SU-DHL-6 (cell line): ENCODE data around the gene C19orf81.

Experiments used
- H2AFZ ChIP-seq: fragments of 200-600 bp; sonication (generic); 2 replicates; pipeline ENCODE4 v1.6.1; 2014; ENCODE audit warnings: low read depth, mild to moderate bottlenecking, moderate library complexity, mixed read lengths, antibody characterized with exemption, low read length; ENCODE audit not compliant: severe bottlenecking
- H3F3A ChIP-seq: fragments of 200-600 bp; shearing (Covaris generic); 2 replicates; pipeline ENCODE4 v1.6.0; 2016; ENCODE audit warnings: antibody characterized with exemption, mild to moderate bottlenecking; ENCODE audit not compliant: insufficient read depth
- H3K27ac ChIP-seq: fragments of 200-600 bp; sonication (generic); 2 replicates; pipeline ENCODE4 v1.5.1; 2016; ENCODE audit warnings: low read depth, mild to moderate bottlenecking, low read length, moderate library complexity, mixed read lengths
- H3K27me3 ChIP-seq: fragments of 200-600 bp; sonication (generic), shearing (Covaris generic); 2 replicates; pipeline ENCODE4 v1.6.0; 2014; ENCODE audit warnings: mild to moderate bottlenecking, low read length
- H3K36me3 ChIP-seq: fragments of 200-600 bp; sonication (generic); 2 replicates; pipeline ENCODE4 v1.6.1; 2014; ENCODE audit warnings: mild to moderate bottlenecking, low read length, mixed read lengths
- H3K4me2 ChIP-seq: fragments of 300-600, 200-600 bp; shearing (Covaris generic), sonication (generic); 2 replicates; pipeline ENCODE4 v1.6.0; 2014; ENCODE audit warnings: low read length, low read depth, mild to moderate bottlenecking; ENCODE audit not compliant: poor library complexity, severe bottlenecking
- H3K4me3 ChIP-seq: fragments of 200-600 bp; sonication (generic); 2 replicates; pipeline ENCODE4 v1.5.1; 2014; ENCODE audit warnings: antibody characterized with exemption, low read length, mild to moderate bottlenecking, mixed read lengths; ENCODE audit not compliant: insufficient read depth, poor library complexity, severe bottlenecking
- H3K79me2 ChIP-seq: fragments of 200-600 bp; sonication (generic); 2 replicates; pipeline ENCODE4 v1.6.1; 2014; ENCODE audit warnings: mild to moderate bottlenecking, low read length, moderate library complexity; ENCODE audit not compliant: insufficient read depth
- H3K9ac ChIP-seq: fragments of 200-600 bp; sonication (generic); 2 replicates; pipeline ENCODE4 v1.7.0; 2014; ENCODE audit warnings: mild to moderate bottlenecking, low read length
- H3K9me2 ChIP-seq: fragments of 200-600 bp; sonication (generic); replicated peaks from 2 replicates; pipeline ENCODE4 v1.6.1; 2014; ENCODE audit warnings: low read length; ENCODE audit not compliant: insufficient read depth
- H3K9me3 ChIP-seq: fragments of 200-600 bp; sonication (generic); 2 replicates; pipeline ENCODE4 v1.6.1; 2014; ENCODE audit warnings: low read length, mixed read lengths; ENCODE audit not compliant: insufficient read depth
- H4K20me1 ChIP-seq: fragments of 200-600 bp; sonication (generic); 2 replicates; pipeline ENCODE4 v1.6.1; 2014; ENCODE audit warnings: low read depth, mild to moderate bottlenecking, antibody characterized with exemption, low read length, moderate library complexity, mixed read lengths
- EZH2phosphoT487 ChIP-seq: fragments of 200-600 bp; sonication (generic), shearing (Covaris generic); conservative IDR thresholded peaks from 2 replicates; pipeline ENCODE4 v1.6.1; 2018; ENCODE audit warnings: mild to moderate bottlenecking, antibody characterized with exemption, low read length, moderate library complexity, mixed read lengths
- TF ChIP-seq, protein P1 (sequence below): fragments of 200-600 bp; sonication (generic); IDR thresholded peaks from one replicate; pipeline ENCODE4 v1.5.1; 2017; ENCODE audit warnings: antibody characterized with exemption, mild to moderate bottlenecking, low read length, moderate library complexity; ENCODE audit not compliant: insufficient read depth, poor library complexity, severe bottlenecking

The C19orf81 gene

DNA sequence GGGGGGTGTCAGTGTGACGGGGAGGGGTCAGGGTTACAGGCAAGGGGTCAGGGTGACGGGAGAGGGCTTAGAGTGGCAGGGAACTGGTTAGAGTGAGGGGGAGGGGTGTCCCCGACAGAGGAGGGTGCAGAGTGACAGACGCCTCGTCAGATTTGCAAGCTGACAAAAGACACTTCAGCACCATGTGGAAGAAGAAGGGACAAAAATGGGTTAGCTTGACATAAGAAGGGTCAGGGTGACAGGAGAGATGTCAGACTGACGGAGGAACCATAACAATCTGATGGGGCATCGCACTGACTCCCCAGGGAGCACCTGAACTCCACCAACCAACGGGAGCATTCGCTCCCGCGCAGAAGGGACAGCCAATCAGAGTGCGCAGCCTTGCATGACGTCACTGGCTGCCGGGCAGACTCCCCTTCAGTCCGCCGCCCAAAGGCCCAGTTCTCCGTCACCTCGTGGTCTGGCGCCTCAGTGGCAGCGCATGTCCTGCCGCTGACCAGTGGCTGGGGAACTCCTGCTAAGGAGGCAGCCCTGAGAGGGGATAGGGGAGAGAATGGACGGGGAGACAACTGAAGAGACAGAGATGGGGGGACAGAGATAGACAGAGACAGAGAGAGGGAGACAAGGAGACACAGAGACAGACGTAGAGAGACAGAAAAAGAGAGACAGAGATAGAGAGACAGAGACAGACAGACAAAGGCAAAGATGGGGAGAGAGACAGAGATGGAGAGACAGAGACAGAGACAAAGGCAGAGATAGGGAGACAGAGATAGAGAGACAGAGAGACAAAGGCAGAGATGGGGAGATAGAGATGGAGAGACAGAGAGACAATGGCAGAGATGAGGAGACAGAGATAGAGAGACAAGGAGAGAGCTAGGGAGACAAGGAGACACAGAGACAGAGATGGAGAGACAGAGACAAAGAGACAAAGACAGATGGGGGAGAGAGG lies 30.2 kb downstream of the C19orf81 start:
- H3K4me2 ChIP-seq: peak overlapping the region; percentile 27
- no peaks in the 10 kb centered on the region for H3F3A ChIP-seq
- TF ChIP-seq EZH2phosphoT487: no peak
- TF ChIP-seq, protein P1, sequence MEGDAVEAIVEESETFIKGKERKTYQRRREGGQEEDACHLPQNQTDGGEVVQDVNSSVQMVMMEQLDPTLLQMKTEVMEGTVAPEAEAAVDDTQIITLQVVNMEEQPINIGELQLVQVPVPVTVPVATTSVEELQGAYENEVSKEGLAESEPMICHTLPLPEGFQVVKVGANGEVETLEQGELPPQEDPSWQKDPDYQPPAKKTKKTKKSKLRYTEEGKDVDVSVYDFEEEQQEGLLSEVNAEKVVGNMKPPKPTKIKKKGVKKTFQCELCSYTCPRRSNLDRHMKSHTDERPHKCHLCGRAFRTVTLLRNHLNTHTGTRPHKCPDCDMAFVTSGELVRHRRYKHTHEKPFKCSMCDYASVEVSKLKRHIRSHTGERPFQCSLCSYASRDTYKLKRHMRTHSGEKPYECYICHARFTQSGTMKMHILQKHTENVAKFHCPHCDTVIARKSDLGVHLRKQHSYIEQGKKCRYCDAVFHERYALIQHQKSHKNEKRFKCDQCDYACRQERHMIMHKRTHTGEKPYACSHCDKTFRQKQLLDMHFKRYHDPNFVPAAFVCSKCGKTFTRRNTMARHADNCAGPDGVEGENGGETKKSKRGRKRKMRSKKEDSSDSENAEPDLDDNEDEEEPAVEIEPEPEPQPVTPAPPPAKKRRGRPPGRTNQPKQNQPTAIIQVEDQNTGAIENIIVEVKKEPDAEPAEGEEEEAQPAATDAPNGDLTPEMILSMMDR: no peak
- no peak overlapping the region; the same call in 1 of the 2 replicates for H3K9ac ChIP-seq
- H2AFZ ChIP-seq: peak overlapping the region; percentile 45
- no peak overlapping the region for H3K27ac ChIP-seq
- H3K79me2 ChIP-seq: no peaks in the 10 kb centered on the region
- H4K20me1 ChIP-seq: no peaks in the 10 kb centered on the region
- no peaks in the 10 kb centered on the region for H3K9me3 ChIP-seq
- H3K9me2 ChIP-seq: no peaks in the 10 kb centered on the region
- no peaks in the 10 kb centered on the region for H3K36me3 ChIP-seq
- H3K4me3 ChIP-seq: no peak overlapping the region
- no peaks in the 10 kb centered on the region; the same call in 1 of the 2 replicates for H3K27me3 ChIP-seq

DNA sequence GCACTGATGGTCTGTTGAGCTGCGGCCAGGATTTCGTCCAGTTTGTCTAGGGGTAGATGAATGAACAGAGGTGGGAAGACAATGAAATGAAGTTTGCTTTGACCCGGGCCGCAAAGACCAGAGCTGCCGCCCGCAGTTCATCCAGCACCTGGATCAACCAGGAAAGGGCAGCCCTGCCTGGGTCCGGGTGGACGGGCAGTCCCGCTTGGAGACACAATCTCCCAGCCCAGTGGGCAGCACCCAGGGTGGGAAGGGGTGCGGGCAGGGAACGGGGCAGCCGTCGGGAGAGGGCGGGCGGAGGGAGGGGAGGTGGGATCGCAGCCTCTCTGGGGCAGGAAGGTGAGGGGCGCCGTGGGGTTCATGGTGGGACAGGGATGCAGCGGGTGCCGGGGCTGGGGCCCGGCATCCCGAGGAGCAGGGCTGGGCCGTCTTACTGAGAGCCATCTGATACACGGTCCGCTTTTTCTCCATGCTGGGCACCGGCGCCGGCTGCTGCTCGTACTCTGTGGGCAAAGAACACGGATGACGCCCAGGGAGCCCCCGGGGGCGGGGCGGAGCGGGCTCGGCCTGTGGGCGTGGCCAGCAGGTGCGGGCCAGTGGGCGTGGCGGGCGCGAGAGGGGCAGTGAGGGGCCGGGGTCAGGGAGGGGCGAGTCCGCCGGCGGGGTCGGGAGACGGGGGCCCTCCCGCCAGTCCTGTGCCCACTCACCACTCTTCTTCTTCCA lies 37.2 kb downstream of the C19orf81 start:
- Histone ChIP-seq H2AFZ (no peak overlapping the region), H3K79me2 (no peaks in the 10 kb centered on the region), H3K4me2 (no peak overlapping the region), H3K9me3 (no peaks in the 10 kb centered on the region), H3K9ac (no peak overlapping the region), H3F3A (no peaks in the 10 kb centered on the region), H3K27ac (no peak overlapping the region), H3K27me3 (no peaks in the 10 kb centered on the region; the same call in 1 of the 2 replicates), H3K4me3 (no peak overlapping the region), H3K36me3 (no peaks in the 10 kb centered on the region), H4K20me1 (no peaks in the 10 kb centered on the region), H3K9me2 (no peaks in the 10 kb centered on the region)
- TF ChIP-seq, protein P1: no peak
- TF ChIP-seq EZH2phosphoT487: no peak

DNA sequence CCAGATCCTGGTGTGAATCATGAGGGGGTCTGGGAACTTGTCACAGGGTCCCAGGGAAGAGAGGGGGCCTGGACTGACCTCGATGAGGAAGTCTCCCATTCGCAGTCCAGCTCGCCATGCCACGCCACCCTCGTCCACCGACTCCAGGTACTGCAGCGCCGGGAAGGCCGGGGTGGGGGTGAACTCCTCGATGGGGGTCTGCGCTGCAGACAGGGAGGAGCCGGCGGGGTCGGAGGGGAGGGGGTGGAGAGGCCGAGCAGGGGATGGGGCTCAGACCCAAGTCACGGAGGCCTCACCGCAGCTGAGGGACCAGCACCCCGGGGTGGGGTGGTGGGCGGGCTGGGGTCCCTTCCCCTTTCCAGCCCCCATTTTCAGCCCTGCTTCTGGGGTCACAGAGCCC lies 39.5 kb downstream of the C19orf81 start:
- H3K4me2 ChIP-seq: no peak overlapping the region
- no peaks in the 10 kb centered on the region for H3K36me3 ChIP-seq
- H3K27me3 ChIP-seq: no peaks in the 10 kb centered on the region
- no peak overlapping the region for H3K9ac ChIP-seq
- H3K79me2 ChIP-seq: no peaks in the 10 kb centered on the region
- H4K20me1 ChIP-seq: no peaks in the 10 kb centered on the region
- no peaks in the 10 kb centered on the region for H3K9me3 ChIP-seq
- no peak overlapping the region for H2AFZ ChIP-seq
- H3K9me2 ChIP-seq: no peaks in the 10 kb centered on the region
- no peaks in the 10 kb centered on the region for H3F3A ChIP-seq
- TF ChIP-seq, protein P1: no peak
- TF ChIP-seq EZH2phosphoT487: no peak
- H3K4me3 ChIP-seq: no peak overlapping the region
- no peak overlapping the region for H3K27ac ChIP-seq
